Measurements from ENCODE around the gene GNB1L.

- TF ChIP-seq, protein P1, sequence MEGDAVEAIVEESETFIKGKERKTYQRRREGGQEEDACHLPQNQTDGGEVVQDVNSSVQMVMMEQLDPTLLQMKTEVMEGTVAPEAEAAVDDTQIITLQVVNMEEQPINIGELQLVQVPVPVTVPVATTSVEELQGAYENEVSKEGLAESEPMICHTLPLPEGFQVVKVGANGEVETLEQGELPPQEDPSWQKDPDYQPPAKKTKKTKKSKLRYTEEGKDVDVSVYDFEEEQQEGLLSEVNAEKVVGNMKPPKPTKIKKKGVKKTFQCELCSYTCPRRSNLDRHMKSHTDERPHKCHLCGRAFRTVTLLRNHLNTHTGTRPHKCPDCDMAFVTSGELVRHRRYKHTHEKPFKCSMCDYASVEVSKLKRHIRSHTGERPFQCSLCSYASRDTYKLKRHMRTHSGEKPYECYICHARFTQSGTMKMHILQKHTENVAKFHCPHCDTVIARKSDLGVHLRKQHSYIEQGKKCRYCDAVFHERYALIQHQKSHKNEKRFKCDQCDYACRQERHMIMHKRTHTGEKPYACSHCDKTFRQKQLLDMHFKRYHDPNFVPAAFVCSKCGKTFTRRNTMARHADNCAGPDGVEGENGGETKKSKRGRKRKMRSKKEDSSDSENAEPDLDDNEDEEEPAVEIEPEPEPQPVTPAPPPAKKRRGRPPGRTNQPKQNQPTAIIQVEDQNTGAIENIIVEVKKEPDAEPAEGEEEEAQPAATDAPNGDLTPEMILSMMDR (IDR thresholded peaks at IDR 0.05; ENCODE audit: insufficient read depth, low read length), result no peak
- TF ChIP-seq POLR2AphosphoS5 (IDR thresholded peaks at IDR 0.05; ENCODE audit: low read depth) (no peak), GABPA (IDR thresholded peaks at IDR 0.05; ENCODE audit: low read depth) (no peak)
- TF ChIP-seq, protein P2, sequence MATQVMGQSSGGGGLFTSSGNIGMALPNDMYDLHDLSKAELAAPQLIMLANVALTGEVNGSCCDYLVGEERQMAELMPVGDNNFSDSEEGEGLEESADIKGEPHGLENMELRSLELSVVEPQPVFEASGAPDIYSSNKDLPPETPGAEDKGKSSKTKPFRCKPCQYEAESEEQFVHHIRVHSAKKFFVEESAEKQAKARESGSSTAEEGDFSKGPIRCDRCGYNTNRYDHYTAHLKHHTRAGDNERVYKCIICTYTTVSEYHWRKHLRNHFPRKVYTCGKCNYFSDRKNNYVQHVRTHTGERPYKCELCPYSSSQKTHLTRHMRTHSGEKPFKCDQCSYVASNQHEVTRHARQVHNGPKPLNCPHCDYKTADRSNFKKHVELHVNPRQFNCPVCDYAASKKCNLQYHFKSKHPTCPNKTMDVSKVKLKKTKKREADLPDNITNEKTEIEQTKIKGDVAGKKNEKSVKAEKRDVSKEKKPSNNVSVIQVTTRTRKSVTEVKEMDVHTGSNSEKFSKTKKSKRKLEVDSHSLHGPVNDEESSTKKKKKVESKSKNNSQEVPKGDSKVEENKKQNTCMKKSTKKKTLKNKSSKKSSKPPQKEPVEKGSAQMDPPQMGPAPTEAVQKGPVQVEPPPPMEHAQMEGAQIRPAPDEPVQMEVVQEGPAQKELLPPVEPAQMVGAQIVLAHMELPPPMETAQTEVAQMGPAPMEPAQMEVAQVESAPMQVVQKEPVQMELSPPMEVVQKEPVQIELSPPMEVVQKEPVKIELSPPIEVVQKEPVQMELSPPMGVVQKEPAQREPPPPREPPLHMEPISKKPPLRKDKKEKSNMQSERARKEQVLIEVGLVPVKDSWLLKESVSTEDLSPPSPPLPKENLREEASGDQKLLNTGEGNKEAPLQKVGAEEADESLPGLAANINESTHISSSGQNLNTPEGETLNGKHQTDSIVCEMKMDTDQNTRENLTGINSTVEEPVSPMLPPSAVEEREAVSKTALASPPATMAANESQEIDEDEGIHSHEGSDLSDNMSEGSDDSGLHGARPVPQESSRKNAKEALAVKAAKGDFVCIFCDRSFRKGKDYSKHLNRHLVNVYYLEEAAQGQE (IDR thresholded peaks at IDR 0.05; ENCODE audit: insufficient replicate concordance, low read depth), result no peak
Observed at GRCh38 chr22:19878461-19879245, 24.0 kb upstream of the GNB1L start.
